HG02970 (cell line): ENCODE results near the gene DLG1.

Experiments
- ATAC-seq: cut with Tn5 transposase; IDR thresholded peaks from one replicate; pipeline ENCODE4 v1.9.1; 2021; ENCODE audit warnings: mild to moderate bottlenecking, moderate library complexity, moderate number of reproducible peaks; ENCODE audit not compliant: unreplicated experiment, low FRiP score

DLG1 gene

DNA sequence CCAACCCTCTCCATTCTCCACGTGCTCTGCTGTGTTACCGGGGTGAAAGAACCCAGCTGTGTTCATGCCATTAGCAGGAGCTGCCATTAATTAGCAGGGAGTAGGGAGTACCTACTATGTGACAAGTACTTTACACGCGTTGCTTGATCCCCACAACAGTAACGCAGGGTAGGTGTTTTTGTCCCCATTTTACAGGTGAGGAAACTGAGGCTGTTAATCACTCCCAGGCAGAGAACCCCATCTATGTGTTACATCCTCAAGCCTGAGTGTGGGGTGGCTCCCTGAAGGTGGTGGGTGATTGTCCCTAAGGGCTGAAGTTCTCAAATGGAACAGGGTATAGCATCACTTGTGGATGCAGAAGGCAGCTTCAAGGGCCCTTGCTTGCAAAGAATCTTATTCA lies 291.6 kb downstream of the DLG1 start:
- no peak for ATAC-seq

GRCh38 chr3:197006446-197006845 lies 292.0 kb downstream of the DLG1 start:
- no peak for ATAC-seq

DNA sequence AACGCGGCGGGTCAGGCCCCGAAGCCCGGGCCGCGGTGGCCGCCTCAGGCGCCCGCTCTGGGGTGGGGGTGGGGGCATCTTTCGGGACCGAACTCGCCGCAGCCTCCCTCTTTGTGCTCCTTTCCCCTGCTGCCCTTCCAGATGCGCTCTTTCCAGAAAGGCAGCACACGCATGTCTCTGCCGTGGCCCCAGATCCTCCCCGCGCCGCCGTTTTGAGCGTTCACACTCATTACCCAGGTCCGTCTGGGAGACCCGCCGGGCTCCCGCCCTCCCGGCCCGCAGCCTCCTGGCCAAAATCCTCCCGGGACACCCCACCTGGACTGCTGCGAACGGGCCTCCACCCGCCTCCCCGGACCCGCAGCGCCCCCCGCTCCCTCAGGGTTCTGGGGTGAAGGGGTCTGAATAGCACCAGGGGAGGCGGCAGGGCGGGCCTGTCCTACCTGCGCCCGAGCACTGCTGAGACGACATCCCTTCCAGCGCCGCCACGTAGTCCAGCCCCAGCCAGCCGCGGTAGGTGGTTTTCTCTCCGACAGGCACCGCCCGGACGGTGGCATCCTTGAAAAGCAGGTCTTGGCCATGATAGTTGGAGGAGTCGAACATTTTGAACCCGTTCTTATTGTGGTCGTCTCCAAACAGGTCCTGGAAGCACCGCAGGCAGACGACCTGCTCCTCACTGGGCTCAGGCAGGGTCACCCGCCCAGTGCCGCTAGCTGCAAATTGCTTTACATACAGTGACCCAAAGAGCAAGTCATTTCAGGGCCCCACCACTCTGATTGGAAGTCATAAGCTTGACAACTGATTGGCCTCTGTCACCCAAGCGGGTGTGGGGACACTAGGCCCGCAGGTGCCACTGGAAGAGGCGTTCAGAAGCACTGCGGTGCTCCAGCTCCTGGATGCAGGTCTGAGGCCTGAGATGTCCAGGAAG lies 294.7 kb downstream of the DLG1 start:
- no peak for ATAC-seq

DNA sequence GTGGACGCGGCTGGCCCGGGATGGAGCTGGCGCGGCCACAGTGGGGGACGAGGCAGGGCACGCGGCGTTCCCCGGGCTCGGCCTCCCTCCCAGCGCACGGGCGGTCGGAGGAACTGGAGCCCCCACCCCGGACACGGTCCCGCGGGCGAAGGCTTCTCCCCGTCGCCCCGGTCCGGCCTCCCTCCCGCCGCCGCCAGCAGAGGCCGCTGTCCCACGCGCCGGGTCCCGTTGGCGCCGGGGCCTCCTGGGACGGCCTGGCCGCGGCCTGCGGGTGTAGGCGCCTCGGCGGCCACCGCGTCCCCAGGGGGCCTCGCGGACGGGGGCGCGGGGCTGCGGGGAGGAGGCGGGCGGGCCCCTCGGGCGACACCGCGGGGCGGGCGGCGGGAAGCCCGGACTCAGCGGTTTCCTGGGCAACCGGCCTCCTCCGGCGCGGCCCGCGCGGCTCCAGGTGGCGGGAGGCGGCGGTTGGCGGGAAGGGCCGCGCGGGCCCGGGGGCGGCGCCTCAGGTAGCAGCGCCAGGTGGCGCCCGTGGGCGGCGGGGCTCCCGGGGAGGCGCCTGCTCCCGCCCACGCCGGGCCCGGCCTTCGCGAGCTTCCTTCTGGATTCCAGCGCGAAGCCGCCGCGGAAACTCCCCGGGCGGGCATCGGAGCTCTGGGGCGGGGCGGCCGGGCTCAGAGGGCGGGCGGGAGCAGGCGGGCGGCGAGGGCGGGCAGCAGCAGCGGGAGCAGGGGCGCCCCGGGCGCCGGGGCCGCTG lies 295.5 kb downstream of the DLG1 start:
- peak; percentile 77 for ATAC-seq

- ATAC-seq = peak; percentile 8
Observed at GRCh38 chr3:197001972-197002700, 296.3 kb downstream of the DLG1 start.

DNA sequence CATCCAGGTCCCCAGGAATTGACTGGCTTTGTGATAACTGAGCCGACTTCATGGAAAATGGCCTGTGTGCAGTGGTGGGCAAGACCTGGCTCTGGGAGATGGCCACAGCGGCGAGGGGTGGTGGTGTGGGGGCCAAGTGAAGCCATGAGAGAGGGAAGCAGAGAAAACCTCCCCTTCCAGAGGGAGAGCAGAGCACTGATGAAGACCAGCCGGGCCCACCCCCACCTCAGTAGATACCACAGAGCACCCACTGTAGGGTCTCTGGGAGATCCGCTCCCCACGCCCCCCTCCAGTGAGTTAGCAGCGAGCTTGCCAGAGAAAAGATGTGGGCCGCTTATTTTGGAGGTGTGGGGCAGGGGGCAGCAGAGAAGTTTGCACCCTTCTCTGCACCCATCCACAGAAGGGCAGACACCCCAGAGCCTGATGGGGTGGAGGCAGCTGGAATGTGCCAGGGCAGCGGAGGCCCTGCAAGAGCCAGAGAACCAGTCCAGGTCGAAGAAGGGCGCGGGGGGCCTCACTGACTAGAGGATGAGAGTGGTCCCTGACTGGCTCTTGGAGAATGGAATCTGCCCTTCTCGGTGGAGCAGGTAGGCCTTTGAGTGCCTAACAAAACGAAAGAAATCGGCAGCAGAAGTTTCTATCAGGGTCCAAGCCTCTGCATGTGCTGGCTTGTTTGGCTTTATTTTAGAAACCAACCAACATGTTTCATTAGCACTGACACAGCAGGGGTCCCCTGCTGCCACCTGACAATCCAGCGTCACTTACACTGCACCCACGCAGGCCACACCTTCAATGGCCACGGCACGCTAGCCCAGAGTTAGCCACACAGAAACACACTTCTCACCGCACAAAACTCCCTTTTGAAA lies 297.1 kb downstream of the DLG1 start:
- no peak for ATAC-seq

DNA sequence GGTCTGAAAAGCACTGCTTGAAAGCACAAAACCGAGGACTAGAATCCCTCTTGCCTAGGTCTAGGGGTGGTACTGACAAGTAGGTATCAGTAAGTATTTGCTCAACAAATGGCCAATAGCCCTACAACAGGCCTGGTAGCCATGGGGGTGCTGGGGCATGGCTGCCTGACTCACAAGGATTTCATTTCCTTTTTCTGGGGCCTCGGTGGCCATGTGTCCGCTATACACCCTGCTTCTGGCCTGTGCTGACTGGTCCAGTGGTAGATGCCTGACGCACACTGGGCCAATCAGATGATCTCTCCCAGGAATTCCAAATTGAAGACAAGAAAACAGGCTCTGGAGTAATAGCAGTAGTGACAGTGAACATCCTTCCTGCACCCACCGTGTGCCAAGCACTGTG lies 298.2 kb downstream of the DLG1 start:
- ATAC-seq = no peak

GRCh38 chr3:196998966-196999760 lies 299.2 kb downstream of the DLG1 start:
- no peak for ATAC-seq

DNA sequence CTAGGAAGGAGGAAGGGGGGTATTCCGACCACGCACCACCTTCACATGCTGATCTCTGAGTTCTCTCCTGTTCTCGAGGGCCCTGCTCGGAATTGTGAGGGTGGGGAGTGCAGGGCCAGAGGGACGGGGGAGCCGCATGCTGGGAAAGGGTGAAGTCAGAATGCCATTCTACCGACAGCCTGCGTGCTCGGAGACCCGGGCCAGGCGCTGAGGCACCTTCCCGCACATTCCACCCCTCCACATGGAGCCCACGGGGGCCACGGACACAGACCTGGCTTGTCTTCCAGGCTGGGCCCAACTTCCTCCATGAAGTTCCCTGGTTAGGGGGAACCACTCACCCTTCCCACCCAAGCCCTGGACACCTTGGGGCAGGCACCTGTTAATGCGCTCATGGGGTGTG lies 301.1 kb downstream of the DLG1 start:
- ATAC-seq = no peak

DNA sequence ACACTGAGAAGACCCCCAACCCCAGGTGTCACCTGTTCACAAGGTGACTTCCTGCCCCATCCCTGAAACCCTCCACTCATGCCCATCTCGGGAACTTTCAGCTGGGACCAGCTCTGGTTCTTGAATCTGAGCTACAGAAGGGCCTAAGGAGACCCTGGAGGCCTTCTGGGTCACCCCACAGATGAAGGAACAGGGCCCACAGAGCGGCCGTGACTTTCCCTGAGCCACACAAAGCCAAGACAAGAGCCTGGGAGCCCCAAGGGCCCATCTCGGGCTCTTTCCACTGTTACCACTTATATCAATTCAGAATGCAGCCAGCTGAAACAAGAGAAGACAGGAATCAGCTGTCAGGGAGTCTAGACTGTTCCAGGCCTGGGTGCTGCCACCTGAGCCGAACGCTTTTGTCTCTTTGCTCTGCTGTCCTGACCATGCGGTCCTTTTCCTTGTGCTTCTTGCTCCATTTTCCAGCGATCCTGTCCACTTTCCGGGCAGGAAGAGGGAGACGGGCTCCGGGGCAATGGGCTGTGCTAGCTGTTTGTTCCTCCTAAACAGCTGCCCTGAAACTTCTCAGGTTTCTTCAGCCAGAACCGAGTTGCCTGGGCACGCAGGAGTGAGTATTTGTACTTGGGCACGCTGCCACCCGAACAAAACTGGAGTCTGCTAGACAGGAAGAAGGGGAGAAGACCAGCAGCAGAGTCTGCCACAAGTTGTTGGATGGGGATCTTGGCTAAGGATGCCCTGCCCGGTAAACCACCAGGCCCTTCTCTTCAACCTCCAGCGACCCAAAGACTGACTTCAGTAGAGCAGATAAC lies 301.8 kb downstream of the DLG1 start:
- no peak for ATAC-seq

- no peak for ATAC-seq
Observed at GRCh38 chr3:196995646-196996355, 302.6 kb downstream of the DLG1 start.

DNA sequence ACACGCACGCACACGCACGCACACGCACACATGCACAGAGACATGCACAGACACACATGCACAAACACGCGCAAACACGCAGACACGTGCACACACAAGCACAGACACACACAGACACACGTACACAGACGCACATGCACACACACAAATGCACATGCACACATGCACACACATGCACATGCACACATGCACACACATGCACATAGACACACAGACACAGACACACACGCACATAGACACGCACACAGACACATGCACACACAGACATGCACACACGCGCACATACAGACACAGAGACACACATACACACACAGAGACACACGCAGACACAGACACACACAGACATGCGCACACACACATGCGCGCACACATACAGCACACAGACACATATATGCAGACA lies 303.4 kb downstream of the DLG1 start:
- ATAC-seq = no peak

DNA sequence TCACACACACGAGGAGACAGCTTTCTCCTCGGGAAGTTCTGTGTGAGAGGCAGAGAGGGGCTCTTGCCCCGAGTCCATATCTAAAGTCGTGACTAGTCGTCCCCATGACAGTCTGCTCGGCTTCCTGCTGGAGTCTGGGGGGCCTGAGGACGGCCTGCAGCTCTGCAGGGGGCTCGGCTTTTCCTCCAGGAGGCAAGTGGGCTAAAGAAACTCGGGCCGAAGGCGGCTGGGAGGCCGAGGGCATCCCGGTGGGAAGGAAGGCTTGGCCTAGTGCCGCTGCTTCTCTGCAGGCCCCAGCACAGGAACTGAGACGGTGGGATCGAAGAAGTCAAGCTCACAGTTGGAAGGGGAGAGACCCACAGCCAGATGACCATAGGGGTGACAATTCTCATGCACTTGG lies 304.4 kb downstream of the DLG1 start:
- no peak for ATAC-seq
